ENCODE measurements around the gene ITPR2.
A peak's percentile ranks its signal among the peaks of the same experiment; 100 is the strongest.
"Not testable (repeated sequence)": the region's sequence is repeated elsewhere in the genome, so short reads cannot be mapped to it uniquely, and the experiment has no call there.

ITPR2 gene

DNA sequence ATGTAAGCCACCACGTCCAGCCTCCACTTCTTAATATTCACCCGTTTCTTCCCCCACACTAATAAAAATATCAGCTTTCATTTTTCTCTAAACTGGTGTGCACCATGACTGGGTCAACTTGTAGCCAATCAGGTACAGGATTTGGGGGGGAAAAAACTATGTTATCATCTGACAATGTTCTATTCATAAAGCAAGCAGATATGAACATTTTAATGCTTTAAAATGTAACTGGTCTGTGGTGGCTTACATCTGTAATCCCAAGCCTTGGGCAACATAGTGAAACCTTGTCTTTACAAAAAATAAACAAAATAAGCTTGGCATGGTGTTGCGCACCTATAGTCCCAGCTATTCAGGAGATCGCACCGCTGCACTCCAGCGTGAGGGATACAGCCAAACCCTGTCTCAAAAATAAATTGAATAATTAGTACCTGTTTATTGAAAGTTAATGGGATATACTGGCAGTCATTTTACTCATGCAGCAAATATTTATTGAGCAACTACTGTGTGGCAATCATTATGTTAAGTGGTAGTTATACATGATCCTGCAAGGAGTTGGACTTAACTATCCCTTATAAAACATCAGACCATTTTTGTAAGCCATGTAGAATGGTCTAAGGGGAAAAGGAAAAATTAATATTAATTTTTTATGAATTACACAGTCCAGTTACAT, 15.3 kb upstream of the ITPR2 start:
- DNase-seq (ENCODE audit: low read depth) = no peak

DNA sequence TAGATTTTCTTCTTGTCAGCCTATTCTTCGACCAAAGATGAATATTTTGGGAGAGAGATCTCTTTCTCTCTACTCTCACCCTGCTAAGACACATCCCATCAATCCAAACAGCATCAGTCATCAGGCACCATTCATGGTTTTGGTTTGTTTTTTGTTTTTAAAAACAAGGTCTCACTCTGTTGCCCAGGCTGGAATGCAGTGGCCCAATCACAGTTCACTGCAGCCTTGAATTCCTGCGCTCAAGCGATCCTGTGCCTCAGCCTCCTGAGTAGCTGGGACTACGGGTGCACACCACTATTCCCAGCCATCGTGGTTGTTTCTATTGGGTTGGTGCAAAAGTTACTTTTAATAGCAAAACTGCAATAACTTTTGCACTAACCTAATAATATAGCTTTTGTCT, 14.4 kb upstream of the ITPR2 start:
- DNase-seq (ENCODE audit: low read depth) = no peak

DNA sequence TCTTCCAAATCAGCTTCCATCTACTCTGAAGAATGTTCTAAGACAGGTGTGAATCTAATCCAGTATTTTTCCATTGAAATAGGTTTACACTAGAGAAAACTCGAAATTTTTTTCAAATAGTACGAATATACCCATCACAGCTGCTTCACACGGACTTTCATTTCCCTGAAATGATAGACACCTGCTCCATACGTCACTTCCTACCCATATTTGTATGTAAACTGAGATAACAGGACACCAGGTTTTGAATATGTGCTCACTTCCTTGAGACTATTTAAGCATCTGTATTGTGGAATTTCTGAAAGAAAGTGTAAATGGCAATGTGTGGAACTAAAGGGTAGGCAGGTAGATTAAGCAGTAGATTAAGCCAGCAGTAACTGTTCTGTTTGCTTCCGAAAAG, 13.4 kb upstream of the ITPR2 start:
- no peak for DNase-seq (ENCODE audit: low read depth)

DNA sequence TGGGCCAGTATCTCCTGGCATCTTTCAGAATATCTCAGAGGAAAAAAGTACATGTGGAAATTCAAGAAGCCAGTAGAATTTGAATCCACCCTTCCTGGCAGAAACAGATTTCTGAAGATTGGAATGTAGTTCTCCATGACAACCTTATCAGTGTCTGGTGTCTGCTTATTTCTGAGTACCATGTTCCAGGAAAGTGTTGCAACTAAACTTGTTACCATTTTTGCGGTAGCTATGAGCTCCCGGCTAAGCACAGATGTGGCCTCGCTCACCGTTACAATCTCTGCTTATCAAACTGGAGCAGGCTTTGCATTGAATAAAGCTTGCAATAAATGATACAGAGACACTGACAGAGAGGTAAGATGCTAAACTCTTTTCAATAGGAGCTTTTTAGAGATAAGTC, 13.0 kb upstream of the ITPR2 start:
- DNase-seq (ENCODE audit: low read depth) = no peak

DNA sequence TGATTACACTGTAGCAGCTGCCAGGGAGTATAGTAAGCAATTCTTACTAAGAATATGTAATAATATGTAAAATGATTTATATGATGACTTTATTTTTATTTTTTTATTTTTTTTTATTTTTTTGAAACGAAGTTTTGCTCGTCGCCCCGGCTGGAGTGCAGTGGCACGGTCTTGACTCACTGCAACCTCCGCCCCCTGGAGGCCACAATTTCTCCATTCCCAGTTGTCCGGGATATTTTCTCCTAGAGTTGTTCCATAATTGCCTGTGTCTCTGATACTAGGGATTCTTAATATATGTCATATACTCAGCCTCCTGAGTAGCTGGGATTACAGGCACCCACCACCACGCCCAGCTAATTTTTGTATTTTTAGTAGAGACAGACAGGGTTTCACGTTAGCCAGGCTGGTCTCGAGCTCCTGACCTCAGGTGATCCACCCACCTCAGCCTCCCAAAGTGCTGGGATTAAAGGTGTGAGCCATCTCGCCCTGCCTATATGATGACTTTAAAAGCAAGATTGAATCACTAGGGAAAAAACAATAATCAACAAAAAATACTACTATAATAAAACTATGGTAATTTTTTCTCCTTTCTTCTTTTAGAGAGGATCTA, 12.2 kb upstream of the ITPR2 start:
- DNase-seq (ENCODE audit: low read depth) = no peak

DNA sequence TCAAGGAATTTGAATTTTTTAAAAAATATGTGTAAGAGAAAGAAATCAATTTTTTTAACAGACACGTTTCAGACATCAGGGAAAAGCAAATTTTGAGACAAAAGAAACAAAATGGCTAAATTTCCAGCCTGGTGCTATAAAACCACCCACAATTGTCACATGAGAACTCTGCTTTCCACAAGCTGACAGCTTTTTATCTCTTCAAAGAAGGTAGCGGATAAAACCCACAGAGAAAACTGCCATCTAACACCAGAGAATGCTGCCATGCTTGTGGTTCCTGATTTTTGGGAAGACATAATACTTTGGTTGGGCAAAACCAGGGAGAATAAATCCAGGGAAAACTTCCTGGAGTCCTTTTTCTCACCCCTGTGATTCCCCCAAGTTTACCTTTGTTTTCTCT, 10.3 kb upstream of the ITPR2 start:
- DNase-seq (ENCODE audit: low read depth) = no peak

DNA sequence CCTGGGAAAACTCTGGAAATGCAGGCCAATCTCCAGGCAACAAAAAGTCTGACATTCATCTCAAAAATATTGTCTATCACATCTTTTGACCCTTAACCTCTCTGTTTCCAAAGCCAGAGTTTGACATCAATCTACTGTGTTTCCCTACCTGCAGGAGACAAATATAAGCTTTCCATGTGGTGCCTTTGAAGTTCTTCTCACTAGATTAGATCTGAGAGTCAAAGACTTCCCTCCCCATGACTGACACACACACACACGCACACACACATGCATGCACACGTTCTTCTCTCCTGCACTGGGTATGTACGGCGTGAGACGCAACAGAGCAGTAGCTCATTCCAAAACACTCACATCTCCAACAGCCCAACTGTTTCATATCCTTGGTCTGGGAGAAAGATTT, 8.1 kb upstream of the ITPR2 start:
- DNase-seq (ENCODE audit: low read depth) = no peak

DNA sequence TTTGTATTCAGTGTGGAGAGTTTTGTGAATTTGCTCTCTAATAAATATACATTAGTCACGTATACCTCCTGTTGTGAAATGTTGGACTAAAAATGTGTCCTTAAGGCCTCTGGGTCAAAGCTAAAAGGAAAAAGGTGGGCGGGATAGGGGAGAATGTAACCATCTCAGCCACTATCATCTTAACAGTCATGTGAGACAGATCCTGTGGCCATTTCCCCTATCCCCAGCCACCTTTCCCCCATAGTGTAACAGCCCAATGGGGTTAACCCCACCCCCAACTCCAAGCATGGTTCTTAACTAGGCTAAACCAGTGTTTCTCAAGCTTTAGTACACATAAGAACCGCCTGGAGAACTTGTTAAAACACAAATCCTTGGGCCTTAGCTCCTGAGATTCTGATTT, 6.5 kb upstream of the ITPR2 start:
- no peak for DNase-seq (ENCODE audit: low read depth)

DNA sequence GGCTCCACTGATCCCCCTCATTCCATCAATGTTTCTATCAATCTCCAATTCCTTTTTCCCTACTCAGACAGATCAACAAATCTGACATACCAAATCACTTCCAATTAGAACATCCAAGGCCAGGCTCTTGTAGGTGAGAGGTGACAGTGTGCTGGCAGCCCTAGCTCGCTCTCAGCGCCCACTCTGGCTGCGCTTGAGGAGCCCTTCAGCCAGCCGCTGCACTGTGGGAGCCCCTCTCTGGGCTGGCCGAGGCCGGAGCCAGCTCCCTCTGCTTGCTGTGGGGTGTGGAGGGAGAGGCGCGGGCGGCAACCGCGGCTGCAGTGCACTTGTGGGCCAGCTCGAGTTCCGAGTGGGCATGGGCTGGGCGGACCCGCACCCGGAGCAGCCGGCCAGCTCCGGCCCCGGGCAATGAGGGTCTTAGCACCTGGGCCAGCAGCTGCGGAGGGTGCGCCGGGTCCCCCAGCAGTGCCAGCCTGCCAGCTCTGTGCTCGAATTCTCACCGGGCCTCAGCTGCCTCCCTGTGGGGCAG, 6.0 kb upstream of the ITPR2 start:
- no peak for DNase-seq (ENCODE audit: low read depth)

DNA sequence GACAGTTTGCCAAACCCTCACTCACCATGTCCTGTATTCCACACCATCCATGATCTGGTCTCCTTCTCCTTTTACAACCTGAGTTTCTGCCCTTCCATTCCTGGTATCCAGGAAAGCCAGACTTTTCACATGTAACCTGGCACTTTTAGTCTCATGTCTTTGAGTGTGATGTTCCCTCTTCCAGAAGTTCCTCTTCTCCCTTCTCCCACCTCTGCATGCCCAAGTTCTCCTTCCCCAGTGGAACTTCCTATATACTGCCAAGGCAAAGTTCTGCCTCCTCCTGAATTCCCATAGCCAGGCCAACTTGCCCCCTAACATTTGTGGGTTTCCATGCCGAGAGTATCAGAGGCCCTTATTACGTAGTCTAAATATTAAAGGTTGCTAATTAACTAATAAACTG, 3.2 kb upstream of the ITPR2 start:
- DNase-seq (ENCODE audit: low read depth) = no peak

DNA sequence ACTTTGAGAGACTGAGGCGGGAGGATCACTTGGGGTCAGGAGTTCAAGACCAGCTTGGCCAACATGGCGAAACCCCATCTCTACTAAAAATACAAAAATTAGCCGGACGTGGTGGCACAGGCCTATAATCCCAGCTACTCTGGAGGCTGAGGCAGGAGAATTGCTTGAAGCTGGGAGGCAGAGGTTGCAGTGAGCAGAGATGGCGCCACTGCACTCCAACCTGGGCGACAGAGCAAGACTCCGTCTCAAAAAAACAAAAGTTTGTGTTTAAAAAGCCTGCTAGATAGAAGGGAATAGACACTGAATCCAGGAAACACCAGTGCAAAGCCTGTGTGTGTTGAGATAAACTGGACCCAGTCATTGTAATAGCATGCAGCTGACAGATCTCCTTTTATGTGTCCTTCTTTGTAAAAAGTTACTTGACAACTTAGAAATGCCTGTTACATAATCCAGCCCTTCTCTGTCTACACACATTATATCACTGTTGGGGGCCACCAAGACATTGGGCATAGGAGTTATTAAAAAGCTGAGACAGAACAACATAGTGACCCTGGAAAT, 1.6 kb upstream of the ITPR2 start:
- not testable (repeated sequence) for DNase-seq (ENCODE audit: low read depth)

DNA sequence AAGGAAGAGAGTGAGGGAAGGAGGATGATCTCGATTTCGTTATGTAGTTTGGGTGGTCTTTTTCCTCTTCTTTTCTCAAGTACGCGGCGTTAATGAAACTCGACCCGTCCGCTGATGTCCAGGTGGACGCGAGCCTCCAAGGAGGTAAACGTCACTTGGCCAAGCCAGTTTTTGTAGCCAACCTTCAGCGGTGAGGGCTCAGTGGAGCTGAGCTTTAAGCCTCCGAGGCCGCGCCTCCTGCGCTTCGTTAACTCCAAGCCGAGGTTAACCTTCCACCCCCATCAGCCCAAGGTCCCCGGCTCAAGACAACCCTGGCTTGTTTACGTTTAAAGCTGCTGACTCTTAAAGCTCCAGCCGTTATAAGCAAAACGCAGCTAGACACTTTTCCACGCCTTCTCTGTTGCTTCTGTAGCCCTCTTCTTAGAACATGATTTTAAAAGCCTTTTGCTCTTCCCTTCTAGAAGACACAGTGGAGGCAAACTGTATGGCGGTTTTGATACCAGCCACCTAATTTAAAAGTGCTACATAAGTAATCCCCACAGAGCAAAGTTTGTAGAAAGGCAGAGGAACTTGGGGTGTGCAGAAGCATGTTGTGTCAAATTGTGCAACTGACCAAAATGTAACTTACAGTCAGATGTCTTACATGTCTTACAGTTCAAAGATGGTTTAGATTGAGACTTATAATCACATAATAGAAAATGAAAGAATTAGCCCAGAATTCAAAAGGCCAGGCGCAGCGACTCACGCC, 923 bp upstream of the ITPR2 start:
- no peak for DNase-seq (ENCODE audit: low read depth)

DNA sequence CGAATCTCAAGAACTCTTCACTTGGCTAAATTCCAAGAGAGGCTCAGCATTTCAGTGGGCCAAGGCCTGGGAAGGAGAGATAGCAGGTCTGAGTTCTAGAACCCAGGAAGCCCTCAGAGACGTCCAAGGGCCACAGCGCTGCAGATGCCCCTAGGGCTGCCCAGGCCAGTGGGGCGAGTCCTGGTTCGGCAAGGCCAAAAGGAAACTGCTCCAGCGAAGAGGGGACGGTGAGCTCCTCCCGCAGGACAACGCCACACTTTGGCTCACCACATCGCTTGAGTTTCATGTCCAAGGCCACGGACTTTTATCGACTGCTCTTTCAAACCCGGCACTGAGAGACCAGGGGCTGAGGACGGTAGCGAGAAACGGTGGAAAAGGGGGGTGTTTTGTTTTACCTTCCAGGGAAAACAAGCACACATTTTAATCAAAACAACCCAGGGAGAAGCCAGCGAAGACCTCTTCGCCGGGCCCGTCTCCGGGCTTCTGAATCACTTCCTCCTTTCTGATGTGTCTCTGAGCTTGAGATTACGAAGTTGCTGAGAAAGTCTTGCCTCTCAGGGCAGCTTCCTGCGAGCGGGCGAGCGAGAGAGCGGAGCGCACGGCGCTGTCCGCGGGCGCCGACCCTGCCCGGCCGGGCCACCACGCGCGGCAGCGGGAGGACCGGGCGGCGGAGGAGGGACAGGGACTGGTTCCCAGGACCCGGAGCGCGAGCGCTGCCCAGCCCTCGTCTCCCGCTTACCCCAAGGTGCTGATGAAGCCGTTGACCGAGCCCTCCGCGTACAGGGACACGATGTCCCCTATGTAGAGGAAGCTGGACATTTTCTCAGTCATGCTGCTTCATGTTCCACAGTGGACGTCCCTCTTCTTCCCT, 808 bp downstream of the ITPR2 start:
- peak; percentile 17 for DNase-seq (ENCODE audit: low read depth)

DNA sequence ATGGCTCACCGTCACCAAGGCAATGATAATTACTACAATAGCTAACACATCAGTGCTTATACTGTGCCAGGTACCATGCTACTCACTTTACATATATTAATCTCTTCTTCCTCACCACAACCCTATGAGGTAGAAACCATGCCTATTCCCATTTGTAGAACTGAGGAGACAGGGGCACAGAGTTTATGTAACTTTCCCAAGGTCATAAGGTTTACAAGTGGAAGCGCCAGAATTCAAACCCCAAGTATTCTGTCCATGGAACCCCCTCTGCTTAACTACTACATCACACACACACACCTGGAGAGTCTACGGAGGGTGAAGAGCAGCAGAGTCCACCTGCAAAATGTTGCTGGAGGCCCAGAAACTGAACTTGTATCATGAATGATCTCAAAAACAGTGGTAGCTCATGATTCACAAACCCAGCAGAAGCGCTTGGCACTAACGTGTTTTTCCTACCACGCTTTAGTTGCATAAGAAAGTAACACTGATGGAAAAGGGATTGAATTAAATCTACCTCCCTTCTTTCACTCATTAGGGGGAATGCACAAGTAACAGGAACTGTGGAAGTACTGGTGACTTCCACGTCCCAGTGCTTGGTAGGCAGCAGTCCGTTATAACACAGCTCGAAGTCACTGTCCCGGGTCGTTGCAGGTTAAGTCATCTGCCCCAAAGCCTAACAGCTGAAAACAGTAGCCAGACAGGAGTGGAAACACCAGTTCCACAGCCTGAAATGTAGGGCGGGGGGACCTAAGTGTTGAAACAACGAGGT, 2.0 kb downstream of the ITPR2 start:
- no peak for DNase-seq (ENCODE audit: low read depth)

DNA sequence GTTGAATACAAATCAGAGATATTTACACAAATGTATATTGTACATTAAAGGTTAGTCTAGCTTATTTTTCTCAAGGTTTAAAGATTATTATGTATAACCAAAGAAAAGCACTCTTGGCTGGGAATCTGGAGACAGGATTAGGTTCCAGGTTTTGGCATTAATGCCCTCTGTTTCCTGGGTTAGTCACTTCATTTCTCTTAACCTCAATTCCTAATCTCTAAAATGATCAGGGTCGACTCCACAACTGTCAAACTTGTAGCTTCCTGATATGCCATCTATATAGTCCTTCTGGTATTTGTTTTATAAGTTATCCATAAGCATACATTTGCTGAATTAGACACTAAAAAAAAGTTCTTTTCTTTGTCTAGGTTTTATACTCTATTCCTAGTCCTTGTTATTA, 2.6 kb downstream of the ITPR2 start:
- DNase-seq (ENCODE audit: low read depth) = no peak

DNA sequence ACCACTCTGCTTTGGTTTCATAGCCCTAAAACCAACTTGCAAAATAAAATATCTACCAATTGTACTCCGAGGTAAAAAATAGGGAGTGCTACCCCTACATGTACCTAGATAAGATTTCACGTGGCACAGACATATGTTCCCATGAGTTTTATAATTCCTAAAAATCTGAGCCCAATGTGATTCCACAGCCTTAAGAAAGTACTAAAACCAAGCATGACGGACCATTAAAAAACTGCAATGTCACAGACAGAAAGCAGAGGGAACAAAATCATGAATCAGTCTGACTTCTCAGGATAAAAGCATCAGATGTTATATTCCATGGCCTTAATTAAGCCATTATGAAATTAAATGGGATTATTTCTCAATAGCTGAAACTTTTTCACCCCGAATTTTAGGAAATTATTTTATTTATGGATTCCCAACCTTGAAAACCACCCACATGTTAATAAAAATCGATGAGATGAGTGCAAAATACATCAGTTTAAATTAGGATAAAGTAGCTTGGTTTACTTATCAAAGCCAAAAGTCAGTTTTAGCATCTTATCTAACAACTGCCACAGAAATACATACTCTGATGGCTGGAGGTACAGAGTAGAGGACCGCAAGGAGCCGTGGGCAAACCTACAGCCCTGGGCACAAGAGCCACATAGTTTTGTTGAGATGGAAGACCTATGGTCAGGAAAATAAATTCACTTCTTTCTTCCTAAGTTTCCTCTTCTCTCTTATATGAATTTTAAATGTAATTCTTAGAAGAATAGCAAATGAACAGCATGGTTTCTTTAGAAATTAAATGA, 4.5 kb downstream of the ITPR2 start:
- no peak for DNase-seq (ENCODE audit: low read depth)

DNA sequence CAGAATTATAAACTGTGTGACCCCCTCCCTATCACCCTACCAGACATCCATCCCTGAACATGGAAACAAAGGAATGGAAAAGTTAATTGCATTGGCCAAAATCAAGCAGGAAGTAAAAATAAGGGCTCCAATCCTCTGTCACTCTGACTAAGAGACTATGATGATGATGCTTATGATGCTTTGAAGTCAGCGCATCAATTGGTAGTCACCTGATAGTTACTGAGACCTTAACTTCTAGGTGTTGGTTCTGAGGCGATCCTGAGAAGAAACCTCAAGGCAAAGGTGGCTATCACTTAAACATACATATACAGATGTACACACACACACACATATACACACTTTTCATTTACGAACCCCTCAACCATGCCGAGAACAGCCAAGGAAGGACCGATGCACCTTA, 6.6 kb downstream of the ITPR2 start:
- DNase-seq (ENCODE audit: low read depth) = no peak

DNA sequence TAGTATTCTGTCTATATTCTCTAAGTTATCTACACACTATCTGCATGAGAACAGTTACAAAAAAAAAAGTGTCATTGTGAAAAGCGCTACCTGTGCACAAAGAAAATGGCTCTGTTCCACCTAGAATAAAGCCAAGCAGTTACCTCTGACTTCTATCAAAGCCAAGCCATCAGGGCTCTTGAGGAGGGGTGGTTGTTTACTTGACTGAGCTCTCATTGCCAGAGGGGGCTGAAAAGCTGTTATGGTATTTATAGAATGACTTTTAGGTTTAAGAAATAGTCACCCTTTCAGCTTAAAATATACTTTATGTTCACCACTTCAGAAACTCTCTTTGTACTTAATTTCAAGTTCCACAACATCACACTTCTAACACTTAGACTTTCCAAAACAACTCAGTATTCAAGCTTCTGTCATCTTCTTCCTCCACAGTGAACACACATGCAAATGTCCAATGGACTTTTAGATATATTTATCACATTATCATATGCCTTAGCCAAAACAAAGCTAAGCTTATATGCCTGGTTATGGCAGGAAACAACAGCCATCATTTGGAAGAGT, 7.5 kb downstream of the ITPR2 start:
- no peak for DNase-seq (ENCODE audit: low read depth)

DNA sequence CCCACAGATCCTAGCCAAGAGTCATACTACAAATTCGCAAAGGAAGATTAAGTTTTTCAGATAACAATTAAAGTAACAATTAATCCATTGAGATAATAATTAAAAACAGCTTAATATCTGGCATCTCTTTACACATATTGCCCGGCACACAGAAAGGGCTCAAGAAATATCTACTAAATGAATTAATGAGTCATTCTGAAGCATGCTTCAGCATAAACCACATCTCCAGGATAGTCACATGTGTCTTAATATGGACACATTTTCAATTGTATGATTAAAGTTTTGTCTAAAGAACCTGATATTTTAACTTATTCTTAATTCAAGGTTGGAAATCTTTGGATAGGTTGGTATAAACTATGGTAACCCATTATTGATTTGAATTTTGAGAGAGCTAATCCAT, 9.6 kb downstream of the ITPR2 start:
- no peak for DNase-seq (ENCODE audit: low read depth)

DNA sequence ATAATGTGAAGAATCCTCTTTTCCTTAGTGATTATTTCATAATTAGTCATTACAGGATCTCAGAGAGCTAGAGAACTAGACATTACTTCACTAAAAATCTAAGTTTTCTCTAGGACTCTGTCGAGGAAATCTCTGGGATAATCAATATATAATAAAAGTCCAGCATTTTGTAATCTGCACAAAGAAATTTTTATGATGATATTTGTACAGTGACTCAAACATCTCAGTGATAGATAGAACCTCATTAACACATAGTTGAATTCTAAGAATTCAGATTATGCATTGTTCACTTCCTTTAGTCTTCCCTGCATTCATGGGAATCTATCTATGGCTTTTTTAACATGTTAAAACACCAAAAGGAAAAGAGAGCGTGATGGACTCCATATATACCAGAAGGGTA, 11.0 kb downstream of the ITPR2 start:
- DNase-seq (ENCODE audit: low read depth) = no peak
